K562 (cell line): ENCODE data around the gene IL25. TPM values are rescaled to one million over a fixed set of nuclear protein-coding genes. Genes with fewer than 3 reads are reported as not detected.
A peak's percentile ranks its signal among the peaks of the same experiment; 100 is the strongest.

Experiments used
- ATAC-seq: fragments of 200-7000 bp; cut with Tn5 transposase; 3 replicates; pipeline ENCODE4 v1.9.1; 2020; ENCODE audit warnings: moderate library complexity
- BruUV-seq: library from RNA; stranded (reverse); fragments of 400-500 nt; replicated peaks from 2 replicates; lab custom pipeline; 2021; lab: Mats Ljungman, UMichigan
- CTCF ChIA-PET: fragments of 300-600 bp; formaldehyde crosslinking; extraction: SDS; loops from one replicate; lab custom pipeline; 2021; ENCODE audit warnings: low intra/inter-chr PET ratio; lab: Yijun Ruan, JAX
- POLR2A ChIA-PET: fragments of 300-600, 350-650 bp; sonication (Branson Sonifier 250); formaldehyde crosslinking; extraction: SDS; loops from one replicate; lab custom pipeline; 2021; ENCODE audit warnings: antibody characterized with exemption, inconsistent platforms; lab: Yijun Ruan, JAX
- DNase-seq, 4 experiments: peaks; one replicate each; pipeline versions ENCODE4 v3.0.0 to v3.0.0-alpha.2; 2011 to 2018; ENCODE audit warnings: low spot score in 3 of 4, mixed read lengths in 3 of 4; ENCODE audit errors: extremely low read depth in 1 of 4
- FAIRE-seq: peaks from 2 replicates; lab custom pipeline; 2011; peaks lifted over from hg19 to GRCh38; lab: Jason Lieb, UNC
- H2AFZ ChIP-seq: 2 replicates; pipeline ENCODE4 v1.6.0; 2011; ENCODE audit warnings: low read depth, low read length, control low read depth, inconsistent platforms
- H3K27ac ChIP-seq: fragments of 200-600 bp; 3 replicates; pipeline ENCODE4 v1.8.0; 2011; ENCODE audit warnings: low read depth, mild to moderate bottlenecking, control low read depth, inconsistent platforms, low read length, moderate library complexity, mixed read lengths; ENCODE audit errors: extremely low read depth
- H3K27me3 ChIP-seq, 2 experiments: fragments of 300-600 bp in 1 of 2; 2 replicates in 1 of 2; 3 replicates in 1 of 2; pipeline versions ENCODE4 v1.6.0 to v1.8.0; 2011; ENCODE audit warnings: inconsistent platforms in 2 of 2, low read length in 2 of 2, mild to moderate bottlenecking in 1 of 2, mixed read lengths in 1 of 2, moderate library complexity in 1 of 2; ENCODE audit not compliant: control insufficient read depth in 2 of 2, insufficient read depth in 2 of 2
- H3K36me3 ChIP-seq: fragments of 300-600 bp; 3 replicates; pipeline ENCODE4 v1.8.0; 2011; ENCODE audit warnings: mild to moderate bottlenecking, low read length, inconsistent platforms; ENCODE audit not compliant: control insufficient read depth, insufficient read depth
- H3K4me1 ChIP-seq, 2 experiments: fragments of 200-600 bp in 1 of 2; replicated peaks in 1 of 2; 2 replicates in 1 of 2; 3 replicates in 1 of 2; pipeline versions ENCODE4 v1.5.1 to v1.8.0; 2011; ENCODE audit warnings: inconsistent platforms in 2 of 2, low read length in 2 of 2, mild to moderate bottlenecking in 1 of 2, mixed read lengths in 1 of 2, moderate library complexity in 1 of 2; ENCODE audit not compliant: control insufficient read depth in 2 of 2, insufficient read depth in 2 of 2
- H3K4me2 ChIP-seq: 2 replicates; pipeline ENCODE4 v1.6.1; 2011; ENCODE audit warnings: low read length, control low read depth, inconsistent platforms, mixed read lengths; ENCODE audit not compliant: insufficient read depth
- H3K4me3 ChIP-seq: fragments of 200-600 bp; sonication (generic), shearing (Covaris generic); 2 replicates; pipeline ENCODE4 v1.5.1; 2016; ENCODE audit warnings: control low read depth, inconsistent platforms
- H3K79me2 ChIP-seq: fragments of 200-600 bp; 3 replicates; pipeline ENCODE4 v1.8.0; 2011; ENCODE audit warnings: low read length, inconsistent platforms; ENCODE audit not compliant: control insufficient read depth, insufficient read depth
- H3K9ac ChIP-seq, 2 experiments: 2 replicates each; pipeline versions ENCODE4 v1.6.0 to v1.6.1; 2011; ENCODE audit warnings: low read depth in 2 of 2, low read length in 2 of 2, control low read depth in 1 of 2, inconsistent platforms in 1 of 2, mild to moderate bottlenecking in 1 of 2, mixed read lengths in 1 of 2; ENCODE audit not compliant: insufficient read depth in 1 of 2
- H3K9me1 ChIP-seq: one replicate; pipeline ENCODE4 v1.6.0; 2011; ENCODE audit warnings: inconsistent platforms, mild to moderate bottlenecking, low read length, moderate library complexity; ENCODE audit not compliant: control insufficient read depth, insufficient read depth
- H3K9me3 ChIP-seq: replicated peaks from 2 replicates; pipeline ENCODE4 v1.5.1; 2011; ENCODE audit warnings: low read depth, low read length, inconsistent platforms; ENCODE audit not compliant: control insufficient read depth, insufficient read depth
- H4K20me1 ChIP-seq: replicated peaks from 2 replicates; pipeline ENCODE4 v1.6.1; 2011; ENCODE audit warnings: low read length, inconsistent platforms, mixed read lengths; ENCODE audit not compliant: control insufficient read depth, insufficient read depth
- FOXK1 ChIP-seq: sonication (generic); formaldehyde crosslinking; IDR thresholded peaks from 2 replicates; pipeline ENCODE4 v1.8.0; 2022; ENCODE audit warnings: missing genetic modification reagents, mild to moderate bottlenecking, borderline replicate concordance
- SAP30 ChIP-seq: fragments of 200-600 bp; sonication (generic); IDR thresholded peaks from 2 replicates; pipeline ENCODE4 v1.6.1; 2012; ENCODE audit warnings: borderline replicate concordance, low read depth, mild to moderate bottlenecking, moderate library complexity, low read length, control low read depth, inconsistent platforms; ENCODE audit not compliant: insufficient read depth, poor library complexity, severe bottlenecking
- WGBS: fragments of 100-300 bp; shearing (Covaris generic); methylation state at CpG from one replicate; pipeline ENCODE4 v1.1.6; 2016; ENCODE audit warnings: low coverage, mixed read lengths; ENCODE audit not compliant: insufficient coverage; ENCODE audit errors: missing lambda C conversion rate; 5-methylcytosine and 5-hydroxymethylcytosine counted together
- in situ Hi-C: fragments of 300-500 bp; cut with MboI; formaldehyde crosslinking; loops from 4 replicates; pipeline ENCODE4 v1.15.0; 2018; ENCODE audit warnings: inconsistent platforms, mixed read lengths
- intact Hi-C: fragments of 100-400 bp; cut with micrococcal nuclease; formaldehyde crosslinking; loops from 2 replicates; pipeline ENCODE4 v1.14.2; 2022
- polyA plus RNA-seq, 8 experiments: library from polyadenylated mRNA; depleted of rRNA in 4 of 8; stranded (reverse) in 5 of 8; unstranded in 3 of 8; fragments of >200 nt; fragmentation: Nextera tagmentation in 2 of 8; fragmentation: Illumina TruSeq in 1 of 8; extraction: Ambion mirVana in 2 of 8; extraction: Trizol in 1 of 8; gene quantifications; 2 replicates each; pipeline versions ENCODE4 v1.2.1 to v1.2.3, GENCODE V29; 2011 to 2014; ENCODE audit warnings: inconsistent platforms in 1 of 8, missing spikeins in 1 of 8
- total RNA-seq, 7 experiments: library from RNA; depleted of rRNA in 6 of 7; stranded (reverse); fragments of >200 nt in 6 of 7; fragmentation: Illumina TruSeq in 2 of 7; extraction: Trizol in 2 of 7; gene quantifications; 2 replicates each; pipeline versions ENCODE4 v1.2.1 to v1.2.3, GENCODE V29; 2011 to 2021; ENCODE audit warnings: low replicate concordance in 1 of 7
- TF ChIP-seq, protein P1 (sequence below): fragments of 450-650 bp; conservative IDR thresholded peaks from 2 replicates; pipeline ENCODE4 v1.6.1; 2016; ENCODE audit warnings: missing genetic modification characterization, low read depth, mild to moderate bottlenecking, missing compliant biosample characterization, moderate library complexity
- TF ChIP-seq, protein P2 (sequence below), 3 experiments: fragments of 200-800 bp in 1 of 3; fragments of 250-450 bp in 1 of 3; fragments of 450-650 bp in 1 of 3; sonication (Bioruptor Pico) in 1 of 3; sonication (Bioruptor generic) in 1 of 3; formaldehyde crosslinking in 1 of 3; IDR thresholded peaks; 2 replicates each; pipeline versions ENCODE4 v1.6.1 to v1.8.0; 2016 to 2022; ENCODE audit warnings: mild to moderate bottlenecking in 2 of 3, missing genetic modification characterization in 2 of 3, missing compliant biosample characterization in 1 of 3, moderate library complexity in 1 of 3
- TF ChIP-seq, protein P3 (sequence below), 2 experiments: fragments of 450-650 bp; formaldehyde crosslinking in 1 of 2; IDR thresholded peaks; 2 replicates each; pipeline versions ENCODE4 v1.4.0 to v1.6.1; 2014 to 2020; ENCODE audit warnings: mild to moderate bottlenecking in 2 of 2, borderline replicate concordance in 1 of 2, low read depth in 1 of 2

The IL25 gene
- total and polyA plus RNA-seq, 9 of the 15 experiments (the other 6 are each of a cell fraction or from before 2014, with no cell fraction given), result not detected

DNA sequence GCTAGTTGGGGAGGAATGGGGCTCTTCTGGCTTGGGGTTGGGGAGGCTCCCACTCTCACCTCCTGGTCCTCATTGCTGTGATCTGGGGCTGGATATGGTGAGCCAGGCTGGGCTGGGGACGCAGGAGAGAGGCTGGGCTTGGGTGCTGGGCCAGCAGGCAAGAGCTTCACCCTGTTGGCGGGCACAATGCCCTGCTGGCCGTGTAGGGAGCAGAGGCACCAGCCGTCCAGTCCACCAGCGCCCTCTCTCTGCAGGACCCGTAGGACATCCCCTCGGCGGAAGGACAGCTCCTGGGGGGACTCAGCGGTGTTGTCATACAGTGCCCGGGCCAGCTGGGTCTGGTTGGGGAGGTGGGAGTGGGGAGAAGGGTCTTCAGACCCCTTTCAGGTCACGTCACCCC, 12.1 kb upstream of the IL25 start:
- Histone ChIP-seq H3K27ac (no peak overlapping the region), H3K4me3 (no peak overlapping the region), H3K4me1 (peaks cover 0 to 13% of the 10 kb centered on the region in 2 experiments; a peak in 3 of 5 replicates), H3K27me3 (peaks cover 6 to 62% of the 10 kb centered on the region in 2 experiments; a peak in 4 of 5 replicates), H3K36me3 (no peaks in the 10 kb centered on the region), H3K9ac (0 out of 4 replicates have a peak overlapping the region, but pooled peaks of 1 of the 2 experiments have one; percentile 28), H4K20me1 (no peaks in the 10 kb centered on the region; the same call in 1 of the 2 replicates), H2AFZ (no peak overlapping the region), H3K79me2 (no peaks in the 10 kb centered on the region), H3K4me2 (no peak overlapping the region), H3K9me1 (no peaks in the 10 kb centered on the region), H3K9me3 (no peaks in the 10 kb centered on the region)
- in situ Hi-C loops (no loop called here), intact Hi-C loops (loop anchor here (2.0 kb wide), 1 partner anchor 32 kb away; no protein-coding TSS in a partner anchor)
- DNase-seq, result peak; percentile 14 to 50 (median 30)
- CTCF ChIA-PET, result interaction anchor here (1.2 kb wide), 1 partner anchor 95 kb away, joined by 3 read pairs; no protein-coding TSS in a partner anchor
- WGBS, result 13% methylated on average over 11 of the region's 11 CpGs
- no TSS peak for BruUV-seq
- ATAC-seq, result peak; percentile 80
- no peak for FAIRE-seq
- POLR2A ChIA-PET, result interaction anchor here (0.6 to 1.4 kb wide), 4 partner anchors 39 to 184 kb away, joined by 3 to 5 read pairs (median 4); partner anchors contain the start of gene PABPN1
- TF ChIP-seq, protein P1, sequence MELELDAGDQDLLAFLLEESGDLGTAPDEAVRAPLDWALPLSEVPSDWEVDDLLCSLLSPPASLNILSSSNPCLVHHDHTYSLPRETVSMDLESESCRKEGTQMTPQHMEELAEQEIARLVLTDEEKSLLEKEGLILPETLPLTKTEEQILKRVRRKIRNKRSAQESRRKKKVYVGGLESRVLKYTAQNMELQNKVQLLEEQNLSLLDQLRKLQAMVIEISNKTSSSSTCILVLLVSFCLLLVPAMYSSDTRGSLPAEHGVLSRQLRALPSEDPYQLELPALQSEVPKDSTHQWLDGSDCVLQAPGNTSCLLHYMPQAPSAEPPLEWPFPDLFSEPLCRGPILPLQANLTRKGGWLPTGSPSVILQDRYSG, result no peak
- no peak for TF ChIP-seq FOXK1 (CRISPR knock-in tag)
- TF ChIP-seq, protein P2, sequence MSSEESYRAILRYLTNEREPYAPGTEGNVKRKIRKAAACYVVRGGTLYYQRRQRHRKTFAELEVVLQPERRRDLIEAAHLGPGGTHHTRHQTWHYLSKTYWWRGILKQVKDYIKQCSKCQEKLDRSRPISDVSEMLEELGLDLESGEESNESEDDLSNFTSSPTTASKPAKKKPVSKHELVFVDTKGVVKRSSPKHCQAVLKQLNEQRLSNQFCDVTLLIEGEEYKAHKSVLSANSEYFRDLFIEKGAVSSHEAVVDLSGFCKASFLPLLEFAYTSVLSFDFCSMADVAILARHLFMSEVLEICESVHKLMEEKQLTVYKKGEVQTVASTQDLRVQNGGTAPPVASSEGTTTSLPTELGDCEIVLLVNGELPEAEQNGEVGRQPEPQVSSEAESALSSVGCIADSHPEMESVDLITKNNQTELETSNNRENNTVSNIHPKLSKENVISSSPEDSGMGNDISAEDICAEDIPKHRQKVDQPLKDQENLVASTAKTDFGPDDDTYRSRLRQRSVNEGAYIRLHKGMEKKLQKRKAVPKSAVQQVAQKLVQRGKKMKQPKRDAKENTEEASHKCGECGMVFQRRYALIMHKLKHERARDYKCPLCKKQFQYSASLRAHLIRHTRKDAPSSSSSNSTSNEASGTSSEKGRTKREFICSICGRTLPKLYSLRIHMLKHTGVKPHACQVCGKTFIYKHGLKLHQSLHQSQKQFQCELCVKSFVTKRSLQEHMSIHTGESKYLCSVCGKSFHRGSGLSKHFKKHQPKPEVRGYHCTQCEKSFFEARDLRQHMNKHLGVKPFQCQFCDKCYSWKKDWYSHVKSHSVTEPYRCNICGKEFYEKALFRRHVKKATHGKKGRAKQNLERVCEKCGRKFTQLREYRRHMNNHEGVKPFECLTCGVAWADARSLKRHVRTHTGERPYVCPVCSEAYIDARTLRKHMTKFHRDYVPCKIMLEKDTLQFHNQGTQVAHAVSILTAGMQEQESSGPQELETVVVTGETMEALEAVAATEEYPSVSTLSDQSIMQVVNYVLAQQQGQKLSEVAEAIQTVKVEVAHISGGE (CRISPR knock-in tag; IDR thresholded peaks at IDR 0.05), result no peak
- TF ChIP-seq, protein P3, sequence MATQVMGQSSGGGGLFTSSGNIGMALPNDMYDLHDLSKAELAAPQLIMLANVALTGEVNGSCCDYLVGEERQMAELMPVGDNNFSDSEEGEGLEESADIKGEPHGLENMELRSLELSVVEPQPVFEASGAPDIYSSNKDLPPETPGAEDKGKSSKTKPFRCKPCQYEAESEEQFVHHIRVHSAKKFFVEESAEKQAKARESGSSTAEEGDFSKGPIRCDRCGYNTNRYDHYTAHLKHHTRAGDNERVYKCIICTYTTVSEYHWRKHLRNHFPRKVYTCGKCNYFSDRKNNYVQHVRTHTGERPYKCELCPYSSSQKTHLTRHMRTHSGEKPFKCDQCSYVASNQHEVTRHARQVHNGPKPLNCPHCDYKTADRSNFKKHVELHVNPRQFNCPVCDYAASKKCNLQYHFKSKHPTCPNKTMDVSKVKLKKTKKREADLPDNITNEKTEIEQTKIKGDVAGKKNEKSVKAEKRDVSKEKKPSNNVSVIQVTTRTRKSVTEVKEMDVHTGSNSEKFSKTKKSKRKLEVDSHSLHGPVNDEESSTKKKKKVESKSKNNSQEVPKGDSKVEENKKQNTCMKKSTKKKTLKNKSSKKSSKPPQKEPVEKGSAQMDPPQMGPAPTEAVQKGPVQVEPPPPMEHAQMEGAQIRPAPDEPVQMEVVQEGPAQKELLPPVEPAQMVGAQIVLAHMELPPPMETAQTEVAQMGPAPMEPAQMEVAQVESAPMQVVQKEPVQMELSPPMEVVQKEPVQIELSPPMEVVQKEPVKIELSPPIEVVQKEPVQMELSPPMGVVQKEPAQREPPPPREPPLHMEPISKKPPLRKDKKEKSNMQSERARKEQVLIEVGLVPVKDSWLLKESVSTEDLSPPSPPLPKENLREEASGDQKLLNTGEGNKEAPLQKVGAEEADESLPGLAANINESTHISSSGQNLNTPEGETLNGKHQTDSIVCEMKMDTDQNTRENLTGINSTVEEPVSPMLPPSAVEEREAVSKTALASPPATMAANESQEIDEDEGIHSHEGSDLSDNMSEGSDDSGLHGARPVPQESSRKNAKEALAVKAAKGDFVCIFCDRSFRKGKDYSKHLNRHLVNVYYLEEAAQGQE (IDR thresholded peaks at IDR 0.05; ENCODE audit: borderline replicate concordance), result peak; percentile 33; the same call in 1 of the 2 replicates
- TF ChIP-seq, protein P3 (CRISPR knock-in tag; IDR thresholded peaks at IDR 0.05; ENCODE audit: low read depth), result no peak
- no peak for TF ChIP-seq SAP30
